Activated CD4-positive, alpha-beta memory T cell treated with anti-CD3 and anti-CD28 coated beads for 36 hours (primary cell): ENCODE results near the gene SIAE. TPM values are rescaled to one million over a fixed set of nuclear protein-coding genes. Genes with fewer than 3 reads are reported as not detected.

Experiments
- CTCF ChIA-PET: fragments of 350-600 bp; sonication (Branson Sonifier 250); formaldehyde crosslinking; loops from one replicate; lab custom pipeline; 2021; ENCODE audit warnings: antibody characterized with exemption, inconsistent platforms; lab: Charles Lee
- POLR2A ChIA-PET: fragments of 350-600 bp; sonication (Branson Sonifier 250); formaldehyde crosslinking; loops from one replicate; lab custom pipeline; 2021; ENCODE audit warnings: antibody characterized with exemption; lab: Charles Lee
- DNase-seq: peaks from one replicate; pipeline ENCODE4 v3.0.0-alpha.2; 2020
- H3K27ac Mint-ChIP-seq: one replicate; pipeline ENCODE4 v1.8.0; 2021; ENCODE audit warnings: mixed read lengths
- H3K27me3 Mint-ChIP-seq: one replicate; pipeline ENCODE4 v1.8.0; 2021; ENCODE audit warnings: mixed read lengths
- H3K36me3 Mint-ChIP-seq: one replicate; pipeline ENCODE4 v1.8.0; 2021; ENCODE audit warnings: mixed read lengths
- H3K4me1 Mint-ChIP-seq: one replicate; pipeline ENCODE4 v1.8.0; 2021; ENCODE audit warnings: low read depth, mixed read lengths
- H3K4me3 Mint-ChIP-seq: one replicate; pipeline ENCODE4 v1.8.0; 2021; ENCODE audit warnings: mild to moderate bottlenecking, mixed read lengths
- H3K9me3 Mint-ChIP-seq: one replicate; pipeline ENCODE4 v1.8.0; 2021; ENCODE audit warnings: mixed read lengths
- intact Hi-C: fragments of 100-400 bp; cut with micrococcal nuclease; formaldehyde crosslinking; loops from one replicate; pipeline ENCODE4 v1.15.1; 2023
- total RNA-seq, 2 experiments: library from RNA; stranded (reverse); gene quantifications; one replicate each; pipeline ENCODE4 v1.2.3, GENCODE V29; 2021

Gene SIAE
- total RNA-seq, 2 experiments from 2014 or later, result 11.8 to 12.1 TPM

GRCh38 chr11:124643042-124643604 lies 30.4 kb downstream of the SIAE start:
- ChIA-PET CTCF (interaction anchor here (0.6 to 2.8 kb wide), 9 partner anchors 11 to 317 kb away, joined by 3 to 23 read pairs (median 3); partner anchors contain the start of genes ESAM and TBRG1), POLR2A (no interaction called here)
- Mint-ChIP-seq H3K36me3 (peaks cover 8% of the 10 kb centered on the region), H3K9me3 (no peaks in the 10 kb centered on the region), H3K27me3 (no peaks in the 10 kb centered on the region), H3K4me3 (no peak overlapping the region), H3K4me1 (peaks cover 2% of the 10 kb centered on the region), H3K27ac (no peak overlapping the region)
- no peak for DNase-seq
- intact Hi-C loops, result no loop called here

- ChIA-PET POLR2A (no interaction called here), CTCF (interaction anchor here (0.9 to 1.4 kb wide), 2 partner anchors 19 to 120 kb away, joined by 3 read pairs; partner anchors contain the start of gene ESAM)
- Mint-ChIP-seq H3K36me3 (peaks cover 8% of the 10 kb centered on the region), H3K27me3 (no peaks in the 10 kb centered on the region), H3K27ac (no peak overlapping the region), H3K9me3 (no peaks in the 10 kb centered on the region), H3K4me3 (no peak overlapping the region), H3K4me1 (peaks cover 2% of the 10 kb centered on the region)
- DNase-seq, result no peak
- intact Hi-C loops, result no loop called here
These were observed 30.9 kb downstream of the SIAE start for GRCh38 chr11:124642628-124643027.

GRCh38 chr11:124640666-124641065 lies 32.9 kb downstream of the SIAE start:
- DNase-seq, result no peak
- ChIA-PET CTCF (interaction anchor here (1.1 to 2.2 kb wide), 5 partner anchors 29 to 236 kb away, joined by 3 to 9 read pairs (median 4); no protein-coding TSS in a partner anchor), POLR2A (no interaction called here)
- H3K27me3 Mint-ChIP-seq, result no peaks in the 10 kb centered on the region
- H3K4me1 Mint-ChIP-seq, result peaks cover 2% of the 10 kb centered on the region
- no peak overlapping the region for H3K27ac Mint-ChIP-seq
- H3K4me3 Mint-ChIP-seq, result no peak overlapping the region
- intact Hi-C loops, result no loop called here
- H3K9me3 Mint-ChIP-seq, result no peaks in the 10 kb centered on the region
- H3K36me3 Mint-ChIP-seq, result peaks cover 13% of the 10 kb centered on the region

- Mint-ChIP-seq H3K36me3 (peaks cover 14% of the 10 kb centered on the region), H3K4me3 (no peak overlapping the region), H3K27ac (no peak overlapping the region), H3K27me3 (no peaks in the 10 kb centered on the region), H3K9me3 (no peaks in the 10 kb centered on the region), H3K4me1 (no peaks in the 10 kb centered on the region)
- CTCF ChIA-PET, result interaction anchor here (0.6 to 2.2 kb wide), 3 partner anchors 30 to 199 kb away, joined by 3 to 9 read pairs (median 3); no protein-coding TSS in a partner anchor
- DNase-seq, result no peak
- intact Hi-C loops, result no loop called here
- POLR2A ChIA-PET, result no interaction called here
These were observed 34.4 kb downstream of the SIAE start for GRCh38 chr11:124639186-124639585.

- ChIA-PET POLR2A (no interaction called here), CTCF (interaction anchor here (0.8 to 1.5 kb wide), 3 partner anchors 124 to 228 kb away, joined by 3 read pairs; no protein-coding TSS in a partner anchor)
- Mint-ChIP-seq H3K4me3 (no peak overlapping the region), H3K27me3 (no peaks in the 10 kb centered on the region), H3K27ac (no peak overlapping the region), H3K4me1 (no peaks in the 10 kb centered on the region), H3K36me3 (peaks cover 16% of the 10 kb centered on the region), H3K9me3 (no peaks in the 10 kb centered on the region)
- DNase-seq, result no peak
- intact Hi-C loops, result no loop called here
These were observed 35.0 kb downstream of the SIAE start for GRCh38 chr11:124638500-124638899.

GRCh38 chr11:124635932-124636331 lies 37.6 kb downstream of the SIAE start:
- no peaks in the 10 kb centered on the region for H3K27me3 Mint-ChIP-seq

GRCh38 chr11:124633355-124633754 lies 40.2 kb downstream of the SIAE start:
- intact Hi-C loops, result no loop called here
- Mint-ChIP-seq H3K4me3 (no peak overlapping the region), H3K9me3 (no peaks in the 10 kb centered on the region), H3K4me1 (peaks cover 2% of the 10 kb centered on the region), H3K27me3 (no peaks in the 10 kb centered on the region), H3K36me3 (peaks cover 39% of the 10 kb centered on the region), H3K27ac (no peak overlapping the region)
- ChIA-PET CTCF (no interaction called here), POLR2A (interaction anchor here (0.6 kb wide), 1 partner anchor 80 kb away, joined by 3 read pairs; no protein-coding TSS in a partner anchor)
- DNase-seq, result no peak

More at GRCh38 chr11:124635932-124636331, 37.6 kb downstream of the SIAE start:
- peaks cover 30% of the 10 kb centered on the region for H3K36me3 Mint-ChIP-seq
- H3K9me3 Mint-ChIP-seq, result no peaks in the 10 kb centered on the region
- H3K4me3 Mint-ChIP-seq, result no peak overlapping the region
- intact Hi-C loops, result no loop called here
- H3K4me1 Mint-ChIP-seq, result no peaks in the 10 kb centered on the region
- ChIA-PET POLR2A (no interaction called here), CTCF (interaction anchor here (0.7 kb wide), 1 partner anchor 202 kb away, joined by 3 read pairs; no protein-coding TSS in a partner anchor)
- no peak overlapping the region for H3K27ac Mint-ChIP-seq
- DNase-seq, result no peak

- H3K9me3 Mint-ChIP-seq, result no peaks in the 10 kb centered on the region
- CTCF ChIA-PET, result interaction anchor here (1.0 kb wide), 1 partner anchor 113 kb away, joined by 3 read pairs; no protein-coding TSS in a partner anchor
- no peak overlapping the region for H3K4me3 Mint-ChIP-seq
- H3K36me3 Mint-ChIP-seq, result peaks cover 51% of the 10 kb centered on the region
- POLR2A ChIA-PET, result no interaction called here
- H3K27ac Mint-ChIP-seq, result no peak overlapping the region
- H3K4me1 Mint-ChIP-seq, result peaks cover 17% of the 10 kb centered on the region
- DNase-seq, result no peak
- intact Hi-C loops, result no loop called here
- no peaks in the 10 kb centered on the region for H3K27me3 Mint-ChIP-seq
These were observed 43.6 kb downstream of the SIAE start for GRCh38 chr11:124629961-124630360.

GRCh38 chr11:124627546-124627945 lies 46.0 kb downstream of the SIAE start:
- Mint-ChIP-seq H3K4me3 (no peak overlapping the region), H3K9me3 (no peaks in the 10 kb centered on the region), H3K27ac (no peak overlapping the region), H3K36me3 (peaks cover 46% of the 10 kb centered on the region), H3K4me1 (peaks cover 30% of the 10 kb centered on the region), H3K27me3 (no peaks in the 10 kb centered on the region)
- CTCF ChIA-PET, result interaction anchor here (1.1 kb wide), 1 partner anchor 249 kb away, joined by 4 read pairs; no protein-coding TSS in a partner anchor
- no peak for DNase-seq
- intact Hi-C loops, result no loop called here
- POLR2A ChIA-PET, result no interaction called here

- Mint-ChIP-seq H3K4me1 (peaks cover 31% of the 10 kb centered on the region), H3K27ac (no peak overlapping the region)
- POLR2A ChIA-PET, result interaction anchor here (0.5 to 0.8 kb wide), 2 partner anchors 136 to 175 kb away, joined by 3 to 4 read pairs; partner anchors contain the start of gene MSANTD2
These were observed 47.9 kb downstream of the SIAE start for GRCh38 chr11:124625504-124626168.

GRCh38 chr11:124623861-124624525 lies 49.5 kb downstream of the SIAE start:
- intact Hi-C loops, result loop anchor here (2.0 to 5.0 kb wide), 4 partner anchors 49 to 328 kb away; partner anchors contain the start of genes CCDC15, SIAE and SPA17
- Mint-ChIP-seq H3K27ac (peak overlapping the region; percentile 30), H3K4me1 (peaks cover 31% of the 10 kb centered on the region), H3K9me3 (no peaks in the 10 kb centered on the region), H3K36me3 (peaks cover 26% of the 10 kb centered on the region), H3K4me3 (peak overlapping the region; percentile 85), H3K27me3 (no peaks in the 10 kb centered on the region)
- ChIA-PET CTCF (interaction anchor here (1.2 kb wide), 1 partner anchor 19 kb away, joined by 3 read pairs; no protein-coding TSS in a partner anchor), POLR2A (interaction anchor here (1.1 to 2.4 kb wide), 2 partner anchors 176 to 945 kb away, joined by 3 to 16 read pairs; partner anchors contain the start of genes EI24 and MSANTD2)
- no peak for DNase-seq

More at GRCh38 chr11:124625504-124626168, 47.9 kb downstream of the SIAE start:
- intact Hi-C loops, result no loop called here
- DNase-seq, result no peak
- Mint-ChIP-seq H3K27me3 (no peaks in the 10 kb centered on the region), H3K4me3 (no peak overlapping the region), H3K36me3 (peaks cover 30% of the 10 kb centered on the region), H3K9me3 (no peaks in the 10 kb centered on the region)
- CTCF ChIA-PET, result interaction anchor here (1.8 kb wide), 1 partner anchor 44 kb away, joined by 9 read pairs; no protein-coding TSS in a partner anchor
